HG03378 (cell line): Measurements from ENCODE around the gene CREBBP.

ENCODE experiments used
- ATAC-seq: cut with Tn5 transposase; IDR thresholded peaks from one replicate; pipeline ENCODE4 v1.9.1; 2021; ENCODE audit warnings: mild to moderate bottlenecking, moderate library complexity; ENCODE audit not compliant: unreplicated experiment

The CREBBP gene

GRCh38 chr16:3687021-3687420 lies 193.5 kb downstream of the CREBBP start:
- no peak for ATAC-seq

DNA sequence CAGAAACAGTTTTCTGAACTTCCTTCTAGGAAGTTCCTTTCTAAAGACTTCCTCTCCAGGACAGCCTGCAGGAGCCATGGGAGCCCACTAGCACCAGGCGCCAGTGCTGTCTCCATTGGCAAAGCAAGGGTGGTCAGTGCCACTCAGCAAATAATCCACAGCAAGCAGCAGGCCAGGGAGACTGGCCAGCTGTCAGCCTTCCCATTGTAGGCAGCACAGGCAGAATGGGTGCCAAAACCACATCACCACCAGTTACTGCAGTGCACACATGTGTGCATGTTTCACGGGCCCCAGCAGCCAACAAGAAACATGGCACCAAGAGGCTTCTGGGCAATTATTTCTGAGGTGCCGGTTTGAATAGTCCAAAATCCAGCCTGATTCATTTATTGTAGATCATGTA lies 199.3 kb downstream of the CREBBP start:
- no peak for ATAC-seq

GRCh38 chr16:3677994-3678393 lies 202.5 kb downstream of the CREBBP start:
- no peak for ATAC-seq

DNA sequence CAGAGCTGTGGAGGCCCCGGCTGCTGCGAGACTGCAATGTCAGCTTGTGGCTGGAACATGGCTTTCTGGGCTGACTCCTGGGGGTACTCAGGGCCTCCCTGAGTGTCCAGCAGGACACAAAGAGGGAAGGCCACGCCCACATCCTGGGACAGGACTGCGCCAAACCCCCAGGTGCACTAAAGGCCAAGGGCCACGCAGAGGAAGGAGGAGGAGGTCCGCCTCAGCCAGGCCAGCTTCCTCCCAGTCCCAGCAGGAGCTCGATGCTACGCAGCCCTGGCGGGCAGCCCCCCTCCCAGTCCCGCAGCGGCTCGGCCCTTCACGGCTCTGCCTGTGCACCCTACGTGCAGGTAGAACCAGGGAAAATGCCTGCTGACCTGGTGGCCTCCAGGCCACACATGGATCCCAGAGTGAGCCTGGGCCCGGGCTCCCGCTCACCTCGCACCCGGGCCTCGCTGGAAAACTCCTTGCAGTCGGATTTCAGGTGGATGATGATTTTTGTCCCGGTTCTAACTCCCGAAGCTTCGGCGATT lies 204.8 kb downstream of the CREBBP start:
- ATAC-seq: no peak
